Measurements from ENCODE around the gene CD276. TPM values are rescaled to one million over a fixed set of nuclear protein-coding genes. Genes with fewer than 3 reads are reported as not detected.

The CD276 gene
- total and polyA plus RNA-seq, 7 donors = 7.3 to 15.0 (median 8.9) TPM

- Histone ChIP-seq H3K27me3 (ENCODE audit: insufficient read depth in 3 of 3, low read length in 2 of 3) (no peaks in the 10 kb centered on the region), H3K4me3 (no peak overlapping the region), H3K27ac (no peak overlapping the region), H3K4me1 (peaks cover 6% of the 10 kb centered on the region), H3K36me3 (ENCODE audit: insufficient read depth in 1 of 2, low read depth in 1 of 2) (no peaks in the 10 kb centered on the region), H3K9me3 (no peaks in the 10 kb centered on the region)
- intact Hi-C loops (cut with DNase I) = loop anchor here in 1 of 2 donors (5.0 kb wide), 1 partner anchor 43 kb away; no protein-coding TSS in a partner anchor
- 87 to 92% (median 89%) methylated on average over 6 of the region's 6 CpGs for WGBS, 3 donors
- TF ChIP-seq CTCF (IDR thresholded peaks at IDR 0.05) = no peak
- DNase-seq (no peak), ATAC-seq (no peak)
Measured at GRCh38 chr15:73679964-73680363, 4.2 kb upstream of the CD276 start.

- WGBS, 3 donors = 94 to 96% (median 96%) methylated on average over 2 of the region's 2 CpGs
- intact Hi-C loops (cut with DNase I) = no loop called here
- H3K9me3 ChIP-seq = no peaks in the 10 kb centered on the region
Measured at GRCh38 chr15:73680549-73680948, 3.6 kb upstream of the CD276 start.

GRCh38 chr15:73681063-73681462 is 3.1 kb upstream of the CD276 start:
- no peak overlapping the region for H3K27ac ChIP-seq
- H3K4me1 ChIP-seq = peaks cover 12% of the 10 kb centered on the region
- no peak overlapping the region for H3K4me3 ChIP-seq
- TF ChIP-seq CTCF (IDR thresholded peaks at IDR 0.05) = no peak
- H3K36me3 ChIP-seq (ENCODE audit: insufficient read depth in 1 of 2, low read depth in 1 of 2) = no peaks in the 10 kb centered on the region
- H3K27me3 ChIP-seq (ENCODE audit: insufficient read depth in 3 of 3, low read length in 2 of 3) = no peaks in the 10 kb centered on the region
- no peak for ATAC-seq
- no peak for DNase-seq
- H3K9me3 ChIP-seq = no peaks in the 10 kb centered on the region
- WGBS, 3 donors = 73 to 85% (median 77%) methylated on average over 3 of the region's 3 CpGs
- intact Hi-C loops (cut with DNase I) = no loop called here

More at GRCh38 chr15:73680549-73680948, 3.6 kb upstream of the CD276 start:
- no peak for DNase-seq
- H3K4me1 ChIP-seq = peaks cover 7% of the 10 kb centered on the region
- H3K4me3 ChIP-seq = no peak overlapping the region
- TF ChIP-seq CTCF (IDR thresholded peaks at IDR 0.05) = no peak
- H3K36me3 ChIP-seq (ENCODE audit: insufficient read depth in 1 of 2, low read depth in 1 of 2) = no peaks in the 10 kb centered on the region
- no peak overlapping the region for H3K27ac ChIP-seq
- no peaks in the 10 kb centered on the region for H3K27me3 ChIP-seq (ENCODE audit: insufficient read depth in 3 of 3, low read length in 2 of 3)
- ATAC-seq = no peak

GRCh38 chr15:73681856-73682599 is 2.2 kb upstream of the CD276 start:
- H3K4me1 ChIP-seq = peaks cover 19% of the 10 kb centered on the region
- H3K9me3 ChIP-seq = no peaks in the 10 kb centered on the region
- ATAC-seq (no peak), DNase-seq (no peak)
- H3K36me3 ChIP-seq (ENCODE audit: insufficient read depth in 1 of 2, low read depth in 1 of 2) = no peaks in the 10 kb centered on the region
- no peaks in the 10 kb centered on the region for H3K27me3 ChIP-seq (ENCODE audit: insufficient read depth in 3 of 3, low read length in 2 of 3)
- H3K27ac ChIP-seq = no peak overlapping the region
- no peak for TF ChIP-seq CTCF (IDR thresholded peaks at IDR 0.05)
- H3K4me3 ChIP-seq = no peak overlapping the region
- WGBS, 3 donors = 61 to 70% (median 66%) methylated on average over 3 of the region's 3 CpGs
- intact Hi-C loops (cut with DNase I) = no loop called here

Data from psoas muscle (tissue), 8 donors.